Smooth muscle cell (in vitro differentiated cells): ENCODE results near the gene ATP1B3. TPM values are rescaled to one million over a fixed set of nuclear protein-coding genes. Genes with fewer than 3 reads are reported as not detected.
A peak's percentile ranks its signal among the peaks of the same experiment; 100 is the strongest.

Source experiments
- DNase-seq: peaks from one replicate; lab custom pipeline; 2025; ENCODE audit not compliant: unreplicated experiment; lab: John Stamatoyannopoulos, UW
- H2AFZ ChIP-seq: fragments of 200-600 bp; sonication (generic); 2 replicates; pipeline ENCODE4 v1.6.0; 2016; ENCODE audit warnings: antibody characterized with exemption, low read depth, mild to moderate bottlenecking
- H3F3A ChIP-seq: fragments of 200-600 bp; sonication (generic); 2 replicates; pipeline ENCODE4 v1.6.0; 2017; ENCODE audit warnings: antibody characterized with exemption, low read depth
- H3K27ac ChIP-seq: fragments of 200-600 bp; sonication (generic); 2 replicates; pipeline ENCODE4 v1.5.1; 2016; ENCODE audit warnings: low read depth, mild to moderate bottlenecking
- H3K27me3 ChIP-seq: fragments of 200-600 bp; sonication (generic); 2 replicates; pipeline ENCODE4 v1.6.1; 2016; ENCODE audit warnings: low read depth, mild to moderate bottlenecking
- H3K36me3 ChIP-seq: fragments of 200-600 bp; sonication (generic); 2 replicates; pipeline ENCODE4 v1.5.1; 2016; ENCODE audit warnings: low read depth
- H3K4me1 ChIP-seq: fragments of 200-600 bp; sonication (generic); 2 replicates; pipeline ENCODE4 v1.5.1; 2016; ENCODE audit warnings: low read depth
- H3K4me2 ChIP-seq: fragments of 200-600 bp; sonication (generic); 2 replicates; pipeline ENCODE4 v1.6.0; 2016; ENCODE audit warnings: mild to moderate bottlenecking
- H3K4me3 ChIP-seq: fragments of 200-600 bp; sonication (generic); 2 replicates; pipeline ENCODE4 v1.5.1; 2016; ENCODE audit warnings: mild to moderate bottlenecking
- H3K79me2 ChIP-seq: fragments of 200-600 bp; sonication (generic); 2 replicates; pipeline ENCODE4 v1.6.0; 2016; ENCODE audit warnings: low read depth, mild to moderate bottlenecking
- H3K9ac ChIP-seq: fragments of 200-600 bp; sonication (generic); 2 replicates; pipeline ENCODE4 v1.6.0; 2016; ENCODE audit warnings: low read depth
- H3K9me3 ChIP-seq: fragments of 200-600 bp; sonication (generic); replicated peaks from 2 replicates; pipeline ENCODE4 v1.5.1; 2016; ENCODE audit warnings: low read depth
- H4K20me1 ChIP-seq: fragments of 200-600 bp; sonication (generic); 2 replicates; pipeline ENCODE4 v1.6.0; 2016; ENCODE audit warnings: low read depth
- WGBS: methylation state at CpG from one replicate; pipeline ENCODE4 v1.1.7; 2016; ENCODE audit warnings: low lambda C conversion rate; 5-methylcytosine and 5-hydroxymethylcytosine counted together
- polyA plus RNA-seq: library from polyadenylated mRNA; unstranded; fragments of >200 nt; fragmentation: Nextera tagmentation; extraction: Ambion mirVana; gene quantifications from 2 replicates; pipeline ENCODE4 v1.2.1, GENCODE V29; 2016
- total RNA-seq: library from RNA; depleted of rRNA; stranded (reverse); fragments of >200 nt; gene quantifications from 2 replicates; pipeline ENCODE4 v1.2.3, GENCODE V29; 2014
- TF ChIP-seq, protein P1 (sequence below): fragments of 200-600 bp; sonication (generic); IDR thresholded peaks from 2 replicates; pipeline ENCODE4 v1.5.1; 2017; ENCODE audit warnings: borderline replicate concordance, mild to moderate bottlenecking, antibody characterized with exemption; ENCODE audit not compliant: insufficient read depth, poor library complexity, severe bottlenecking

The ATP1B3 gene
- total and polyA plus RNA-seq, 2 experiments from 2014 or later = 89.2 to 250 TPM

DNA sequence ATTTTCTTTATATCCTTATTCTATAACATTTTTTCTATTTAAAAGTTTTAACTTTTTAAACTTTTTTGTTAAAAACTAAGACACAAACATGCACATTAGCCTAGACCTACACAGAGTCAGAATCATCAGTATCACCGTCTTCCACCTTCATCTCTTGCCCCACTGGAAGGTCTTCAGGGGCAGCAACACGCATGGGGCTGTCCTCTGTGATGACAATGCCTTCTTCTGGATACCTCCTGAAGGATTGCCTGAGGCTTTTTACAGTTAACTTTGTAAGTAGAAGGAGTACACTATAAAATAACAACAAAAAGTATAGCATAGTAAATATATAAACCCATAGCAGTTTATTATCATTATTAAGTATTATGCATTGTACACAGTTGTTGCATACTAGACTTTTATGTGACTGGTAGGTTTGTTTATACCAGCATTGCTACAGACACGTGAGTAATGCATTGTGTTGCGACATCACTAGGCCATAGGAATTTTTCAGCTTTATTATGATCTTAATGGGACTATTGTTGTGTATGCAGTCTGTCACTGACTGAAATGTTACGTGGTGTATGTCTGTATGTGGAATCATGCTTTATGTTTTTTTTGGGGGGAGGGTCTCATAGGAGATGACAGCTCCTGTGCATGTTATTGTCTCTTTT is 18.2 kb downstream of the ATP1B3 start:
- H3K9ac ChIP-seq = no peak overlapping the region
- H4K20me1 ChIP-seq = peaks cover 52% of the 10 kb centered on the region
- H3K27me3 ChIP-seq = no peaks in the 10 kb centered on the region
- no peaks in the 10 kb centered on the region for H3K4me1 ChIP-seq
- H3K9me3 ChIP-seq = no peaks in the 10 kb centered on the region
- H3K79me2 ChIP-seq = peaks cover 96% of the 10 kb centered on the region
- H3K4me3 ChIP-seq = no peak overlapping the region
- 66% methylated on average over 5 of the region's 5 CpGs for WGBS
- no peak for DNase-seq
- no peaks in the 10 kb centered on the region for H3K36me3 ChIP-seq
- no peak overlapping the region for H2AFZ ChIP-seq
- no peak overlapping the region for H3K4me2 ChIP-seq
- TF ChIP-seq, protein P1, sequence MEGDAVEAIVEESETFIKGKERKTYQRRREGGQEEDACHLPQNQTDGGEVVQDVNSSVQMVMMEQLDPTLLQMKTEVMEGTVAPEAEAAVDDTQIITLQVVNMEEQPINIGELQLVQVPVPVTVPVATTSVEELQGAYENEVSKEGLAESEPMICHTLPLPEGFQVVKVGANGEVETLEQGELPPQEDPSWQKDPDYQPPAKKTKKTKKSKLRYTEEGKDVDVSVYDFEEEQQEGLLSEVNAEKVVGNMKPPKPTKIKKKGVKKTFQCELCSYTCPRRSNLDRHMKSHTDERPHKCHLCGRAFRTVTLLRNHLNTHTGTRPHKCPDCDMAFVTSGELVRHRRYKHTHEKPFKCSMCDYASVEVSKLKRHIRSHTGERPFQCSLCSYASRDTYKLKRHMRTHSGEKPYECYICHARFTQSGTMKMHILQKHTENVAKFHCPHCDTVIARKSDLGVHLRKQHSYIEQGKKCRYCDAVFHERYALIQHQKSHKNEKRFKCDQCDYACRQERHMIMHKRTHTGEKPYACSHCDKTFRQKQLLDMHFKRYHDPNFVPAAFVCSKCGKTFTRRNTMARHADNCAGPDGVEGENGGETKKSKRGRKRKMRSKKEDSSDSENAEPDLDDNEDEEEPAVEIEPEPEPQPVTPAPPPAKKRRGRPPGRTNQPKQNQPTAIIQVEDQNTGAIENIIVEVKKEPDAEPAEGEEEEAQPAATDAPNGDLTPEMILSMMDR = no peak
- H3K27ac ChIP-seq = peak overlapping the region; percentile 30
- H3F3A ChIP-seq = no peaks in the 10 kb centered on the region

DNA sequence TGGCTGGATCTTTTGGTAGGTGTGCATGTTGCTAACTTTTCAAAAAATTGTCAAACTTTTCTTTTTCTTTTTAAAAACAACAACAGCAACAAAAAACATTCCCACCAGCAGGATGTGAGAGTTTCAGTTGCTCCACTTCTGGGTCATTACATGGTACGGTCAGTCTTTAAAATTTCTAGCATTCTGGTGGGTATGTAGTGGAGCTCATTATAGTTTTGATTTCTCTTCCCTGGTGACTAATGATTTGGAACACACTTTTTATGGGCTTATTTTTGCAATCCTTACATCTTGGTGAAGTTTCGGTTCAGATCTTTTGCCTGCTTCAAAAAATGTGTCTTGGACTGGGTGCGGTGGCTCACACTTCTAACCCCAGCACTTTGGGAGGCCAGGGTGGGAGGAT is 19.3 kb downstream of the ATP1B3 start:
- peaks cover 47% of the 10 kb centered on the region for H4K20me1 ChIP-seq
- H2AFZ ChIP-seq = no peak overlapping the region
- WGBS = 98% methylated on average over 3 of the region's 3 CpGs
- H3K27me3 ChIP-seq = no peaks in the 10 kb centered on the region
- TF ChIP-seq, protein P1 = no peak
- no peak overlapping the region for H3K4me2 ChIP-seq
- no peak for DNase-seq
- no peak overlapping the region for H3K9ac ChIP-seq
- H3K79me2 ChIP-seq = peaks cover 97% of the 10 kb centered on the region
- H3K4me3 ChIP-seq = no peak overlapping the region
- H3F3A ChIP-seq = no peaks in the 10 kb centered on the region
- no peaks in the 10 kb centered on the region for H3K9me3 ChIP-seq
- H3K36me3 ChIP-seq = no peaks in the 10 kb centered on the region
- no peaks in the 10 kb centered on the region for H3K4me1 ChIP-seq
- H3K27ac ChIP-seq = no peak overlapping the region

DNA sequence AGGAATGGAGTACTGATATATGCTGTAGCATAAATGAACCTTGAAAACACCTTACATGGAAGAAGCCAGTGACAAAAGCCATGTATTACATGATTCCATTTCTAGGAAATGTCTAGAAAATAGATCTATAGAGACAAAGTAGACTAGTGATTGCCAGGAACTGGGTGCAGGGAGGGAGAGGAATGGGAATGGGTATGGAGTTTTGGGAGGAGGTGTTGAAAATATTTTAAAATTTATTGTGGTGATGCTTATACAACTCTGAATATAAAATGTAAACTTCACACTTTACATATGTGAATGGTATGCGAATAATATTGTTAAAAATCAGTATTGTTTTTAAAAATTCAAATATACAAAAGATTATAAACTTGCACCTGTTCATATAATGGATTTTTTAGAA is 22.5 kb downstream of the ATP1B3 start:
- TF ChIP-seq, protein P1 = no peak
- H3K4me2 ChIP-seq = no peak overlapping the region
- 68% methylated on average over 1 of the region's 1 CpG for WGBS
- H3K4me3 ChIP-seq = no peak overlapping the region
- peaks cover 22% of the 10 kb centered on the region for H4K20me1 ChIP-seq
- H3K9me3 ChIP-seq = no peaks in the 10 kb centered on the region
- no peak overlapping the region for H3K27ac ChIP-seq
- DNase-seq = no peak
- H3K36me3 ChIP-seq = no peaks in the 10 kb centered on the region
- H3K9ac ChIP-seq = no peak overlapping the region
- H3F3A ChIP-seq = no peaks in the 10 kb centered on the region
- no peaks in the 10 kb centered on the region for H3K4me1 ChIP-seq
- peaks cover 75% of the 10 kb centered on the region for H3K79me2 ChIP-seq
- H3K27me3 ChIP-seq = no peaks in the 10 kb centered on the region
- H2AFZ ChIP-seq = no peak overlapping the region

DNA sequence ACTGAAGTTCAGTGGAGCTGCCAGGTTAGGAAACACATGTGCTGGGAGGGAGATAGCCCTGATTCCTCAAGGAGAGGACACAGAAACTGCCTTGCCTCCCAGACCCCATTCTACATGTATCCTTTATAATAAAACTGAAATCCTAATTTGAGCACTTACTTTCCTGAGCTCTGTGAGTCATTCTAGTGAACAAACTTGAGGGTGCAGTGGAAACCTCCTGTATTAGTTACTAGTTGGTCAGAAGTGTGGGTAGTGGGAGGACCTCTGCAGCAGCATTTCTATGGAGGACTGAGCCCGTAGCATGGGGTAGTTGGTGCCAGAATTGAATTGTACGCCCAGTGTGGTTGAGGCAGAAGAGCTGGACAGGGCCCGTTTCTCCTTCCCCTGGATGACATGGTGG is 23.9 kb downstream of the ATP1B3 start:
- DNase-seq = no peak
- 97% methylated on average over 3 of the region's 3 CpGs for WGBS
- peaks cover 62% of the 10 kb centered on the region for H3K79me2 ChIP-seq
- no peaks in the 10 kb centered on the region for H3K36me3 ChIP-seq
- H3K4me2 ChIP-seq = no peak overlapping the region
- TF ChIP-seq, protein P1 = no peak
- H3F3A ChIP-seq = no peaks in the 10 kb centered on the region
- H3K4me3 ChIP-seq = no peak overlapping the region
- no peaks in the 10 kb centered on the region for H3K9me3 ChIP-seq
- no peaks in the 10 kb centered on the region for H3K4me1 ChIP-seq
- H4K20me1 ChIP-seq = peaks cover 9% of the 10 kb centered on the region
- H3K27ac ChIP-seq = no peak overlapping the region
- no peak overlapping the region for H2AFZ ChIP-seq
- H3K27me3 ChIP-seq = no peaks in the 10 kb centered on the region
- H3K9ac ChIP-seq = no peak overlapping the region
